Measurements from ENCODE around the gene GPN3.
"Not testable (repeated sequence)": the region's sequence is repeated elsewhere in the genome, so short reads cannot be mapped to it uniquely, and the experiment has no call there.

GPN3 gene

DNA sequence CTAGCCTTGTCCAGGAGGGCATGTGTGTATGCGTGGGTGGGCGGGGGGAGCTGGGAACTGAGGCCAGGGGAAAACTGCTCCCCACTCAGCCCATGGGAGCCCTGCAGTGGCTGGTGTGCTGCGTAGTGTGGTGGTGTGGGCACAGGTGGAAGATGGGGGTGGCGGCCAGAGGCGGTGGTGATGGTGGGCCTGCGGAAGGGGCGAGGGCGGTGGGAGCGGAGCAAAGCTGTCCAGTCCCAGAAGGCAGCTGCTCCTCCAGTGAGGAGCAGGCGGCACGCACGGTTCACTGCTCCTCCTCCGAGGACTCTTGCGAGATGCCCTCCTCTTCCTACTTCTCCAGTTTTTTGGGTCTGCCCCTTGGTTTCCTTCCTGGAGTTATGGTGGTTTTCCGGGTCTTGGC is 38.4 kb downstream of the GPN3 start:
- not testable (repeated sequence) for H3K4me3 ChIP-seq (ENCODE audit: low read length); H3K36me3 ChIP-seq (ENCODE audit: control insufficient read depth, insufficient read depth, low read length); H3K9me3 ChIP-seq (ENCODE audit: control insufficient read depth, low read length); H3K4me1 ChIP-seq (ENCODE audit: control insufficient read depth, insufficient read depth, low read length); H3K27me3 ChIP-seq (ENCODE audit: control insufficient read depth, insufficient read depth, low read length); H3K9ac ChIP-seq (ENCODE audit: low read length)

DNA sequence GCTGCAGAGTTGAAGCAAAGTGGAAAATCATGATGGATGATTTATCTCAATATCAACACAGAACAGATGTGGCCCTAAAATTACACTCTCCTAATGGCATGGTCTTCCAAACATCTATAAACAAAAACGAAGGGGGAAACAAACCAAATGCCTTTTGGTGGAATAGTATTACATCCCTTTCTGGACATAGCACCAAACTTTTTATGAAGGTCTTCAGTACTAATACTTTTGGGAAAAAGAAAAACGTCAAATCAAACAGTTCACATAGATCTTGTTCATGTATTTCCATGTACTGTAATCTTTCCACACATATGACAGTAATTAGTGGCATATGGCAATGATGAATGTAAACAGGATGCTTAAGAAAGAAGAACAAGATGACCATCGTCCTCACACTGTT is 41.7 kb downstream of the GPN3 start:
- no peaks in the 10 kb centered on the region for H3K27me3 ChIP-seq (ENCODE audit: control insufficient read depth, insufficient read depth, low read length)
- H3K4me1 ChIP-seq (ENCODE audit: control insufficient read depth, insufficient read depth, low read length): peaks cover 4% of the 10 kb centered on the region
- H3K4me3 ChIP-seq (ENCODE audit: low read length): no peak overlapping the region
- H3K9ac ChIP-seq (ENCODE audit: low read length): no peak overlapping the region
- H3K9me3 ChIP-seq (ENCODE audit: control insufficient read depth, low read length): no peaks in the 10 kb centered on the region
- H3K36me3 ChIP-seq (ENCODE audit: control insufficient read depth, insufficient read depth, low read length): no peaks in the 10 kb centered on the region

DNA sequence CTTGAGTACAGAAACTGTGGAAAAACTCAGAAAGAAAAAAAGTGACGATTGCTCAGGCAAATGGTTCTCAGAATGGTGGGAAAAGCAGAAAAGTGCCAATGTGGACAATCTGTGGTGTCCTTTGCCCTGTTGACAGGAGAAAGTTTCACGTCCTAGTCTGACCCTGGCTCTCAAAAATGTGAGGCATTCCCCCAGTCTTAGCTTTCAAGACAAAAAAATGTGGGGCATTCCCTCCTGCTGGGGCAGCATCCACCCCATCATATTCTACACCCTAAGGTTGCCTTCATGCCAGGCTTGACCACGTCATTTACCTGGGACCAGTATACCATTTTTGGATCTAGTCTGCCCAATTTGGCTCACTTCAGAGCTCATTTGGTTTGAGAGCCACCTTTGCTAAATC is 43.8 kb downstream of the GPN3 start:
- Histone ChIP-seq H3K9ac (ENCODE audit: low read length) (no peak overlapping the region), H3K4me1 (ENCODE audit: control insufficient read depth, insufficient read depth, low read length) (no peaks in the 10 kb centered on the region), H3K4me3 (ENCODE audit: low read length) (no peak overlapping the region), H3K27me3 (ENCODE audit: control insufficient read depth, insufficient read depth, low read length) (no peaks in the 10 kb centered on the region), H3K36me3 (ENCODE audit: control insufficient read depth, insufficient read depth, low read length) (no peaks in the 10 kb centered on the region), H3K9me3 (ENCODE audit: control insufficient read depth, low read length) (no peaks in the 10 kb centered on the region)

DNA sequence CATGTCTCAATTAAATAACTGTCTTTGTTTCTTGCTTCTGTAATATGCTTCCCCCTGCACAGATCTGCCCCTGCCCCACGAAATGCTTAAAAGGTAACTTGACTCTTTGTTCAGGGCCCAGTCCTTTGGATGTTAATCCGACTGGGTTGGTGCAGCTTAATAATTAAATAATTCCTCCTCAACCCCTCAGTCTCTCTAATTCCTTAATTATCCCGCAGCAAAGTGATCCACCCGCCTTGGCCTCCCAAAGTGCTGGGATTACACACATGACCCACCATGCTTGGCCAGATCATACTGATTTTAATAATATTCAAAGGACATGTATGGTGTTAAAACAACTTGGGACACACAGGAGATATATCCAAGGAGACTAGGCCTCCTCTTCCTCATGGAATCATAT is 46.4 kb downstream of the GPN3 start:
- Histone ChIP-seq H3K27me3 (ENCODE audit: control insufficient read depth, insufficient read depth, low read length) (no peaks in the 10 kb centered on the region), H3K9ac (ENCODE audit: low read length) (no peak overlapping the region), H3K9me3 (ENCODE audit: control insufficient read depth, low read length) (no peaks in the 10 kb centered on the region), H3K4me3 (ENCODE audit: low read length) (no peak overlapping the region), H3K36me3 (ENCODE audit: control insufficient read depth, insufficient read depth, low read length) (no peaks in the 10 kb centered on the region), H3K4me1 (ENCODE audit: control insufficient read depth, insufficient read depth, low read length) (no peaks in the 10 kb centered on the region)

DNA sequence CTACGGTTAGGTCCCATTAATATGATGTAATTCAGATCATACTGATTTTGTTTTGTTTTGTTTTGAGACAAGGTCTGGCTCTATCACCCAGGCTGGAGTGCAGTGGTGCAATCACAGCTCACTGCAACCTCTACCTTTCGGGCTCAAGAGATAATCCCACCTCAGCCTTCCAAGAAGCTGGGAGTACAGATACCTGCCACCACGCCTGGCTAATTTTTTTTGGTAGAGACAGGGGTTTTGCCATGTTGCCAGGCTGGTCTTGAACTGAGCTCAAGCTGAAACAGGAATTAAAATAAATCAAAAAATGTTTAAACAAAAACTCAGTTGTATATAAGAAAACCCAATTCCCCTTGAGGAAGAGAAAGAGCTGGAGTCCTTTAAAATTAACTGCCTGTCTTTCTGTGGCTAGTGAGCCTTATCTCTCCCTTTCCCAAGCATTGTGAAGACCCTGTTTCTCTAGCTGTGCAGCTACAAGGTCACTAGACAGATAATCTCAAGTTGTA is 46.8 kb downstream of the GPN3 start:
- H3K9ac ChIP-seq (ENCODE audit: low read length): no peak overlapping the region
- H3K9me3 ChIP-seq (ENCODE audit: control insufficient read depth, low read length): no peaks in the 10 kb centered on the region

DNA sequence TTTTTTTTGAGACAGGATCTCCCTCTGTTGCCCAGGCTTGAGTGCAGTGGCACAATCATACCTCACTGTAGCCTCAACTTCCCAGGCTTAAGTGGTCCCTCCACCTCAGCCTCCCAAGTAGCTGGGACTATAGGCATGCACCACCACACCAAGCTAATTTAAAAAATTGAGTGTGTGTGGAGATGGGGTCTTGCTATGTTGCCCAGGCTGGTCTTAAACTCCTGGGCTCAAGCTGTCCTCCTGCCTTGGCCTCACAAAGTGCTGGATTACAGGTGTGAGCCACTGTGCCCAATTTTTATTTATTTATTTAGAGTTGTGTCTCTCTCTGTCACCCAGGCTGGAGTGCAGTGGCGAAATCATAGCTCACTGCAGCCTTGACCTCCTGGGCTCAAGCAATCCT is 47.4 kb downstream of the GPN3 start:
- H3K4me3 ChIP-seq (ENCODE audit: low read length): not testable (repeated sequence)

More for the DNA sequence above, 46.8 kb downstream of the GPN3 start:
- no peaks in the 10 kb centered on the region for H3K27me3 ChIP-seq (ENCODE audit: control insufficient read depth, insufficient read depth, low read length)
- H3K4me3 ChIP-seq (ENCODE audit: low read length): no peak overlapping the region
- H3K4me1 ChIP-seq (ENCODE audit: control insufficient read depth, insufficient read depth, low read length): no peaks in the 10 kb centered on the region
- no peaks in the 10 kb centered on the region for H3K36me3 ChIP-seq (ENCODE audit: control insufficient read depth, insufficient read depth, low read length)

DNA sequence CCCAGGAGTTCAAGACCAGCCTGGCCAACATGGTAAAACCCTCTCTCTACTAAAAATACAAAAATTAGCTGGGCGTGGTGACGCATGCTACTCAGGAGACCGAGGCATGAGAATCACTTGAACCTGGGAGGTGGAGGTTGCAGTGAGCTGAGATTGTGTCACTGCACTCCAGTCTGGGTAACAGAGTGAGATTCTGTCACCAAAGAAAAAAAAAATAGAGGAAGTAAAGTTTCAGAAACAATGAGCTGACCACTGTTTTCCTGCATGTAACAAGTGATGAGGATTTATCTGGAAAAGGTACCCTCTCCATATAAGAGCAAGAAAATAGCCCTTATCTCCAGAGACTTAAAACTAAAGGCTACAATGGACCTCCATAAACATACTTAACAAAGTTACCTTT is 50.9 kb downstream of the GPN3 start:
- not testable (repeated sequence) for H3K36me3 ChIP-seq (ENCODE audit: control insufficient read depth, insufficient read depth, low read length); H3K27me3 ChIP-seq (ENCODE audit: control insufficient read depth, insufficient read depth, low read length); H3K4me1 ChIP-seq (ENCODE audit: control insufficient read depth, insufficient read depth, low read length); H3K4me3 ChIP-seq (ENCODE audit: low read length); H3K9me3 ChIP-seq (ENCODE audit: control insufficient read depth, low read length); H3K9ac ChIP-seq (ENCODE audit: low read length)

More for the DNA sequence above, 47.4 kb downstream of the GPN3 start:
- not testable (repeated sequence) for H3K27me3 ChIP-seq (ENCODE audit: control insufficient read depth, insufficient read depth, low read length); H3K36me3 ChIP-seq (ENCODE audit: control insufficient read depth, insufficient read depth, low read length); H3K4me1 ChIP-seq (ENCODE audit: control insufficient read depth, insufficient read depth, low read length); H3K9me3 ChIP-seq (ENCODE audit: control insufficient read depth, low read length); H3K9ac ChIP-seq (ENCODE audit: low read length)

DNA sequence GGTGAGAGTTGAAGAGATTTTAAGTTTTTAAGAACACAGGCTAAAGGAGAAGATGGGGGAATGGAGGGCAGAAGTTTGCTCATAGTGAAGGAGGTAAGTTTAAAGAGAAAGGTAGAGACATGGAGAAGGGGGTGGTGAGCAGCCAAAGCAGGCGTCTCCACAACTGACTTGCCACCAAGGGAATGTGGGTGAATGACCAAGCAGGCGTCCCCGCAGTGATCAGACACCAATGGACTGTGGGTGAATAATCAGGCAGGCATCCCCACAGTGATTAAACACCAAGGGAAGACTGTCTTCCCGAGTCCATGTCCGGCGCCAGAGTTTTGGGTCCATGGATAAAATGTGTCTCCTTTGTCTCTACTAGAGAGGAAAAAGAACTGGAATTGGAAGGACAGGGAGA is 58.0 kb downstream of the GPN3 start:
- not testable (repeated sequence) for H3K4me3 ChIP-seq (ENCODE audit: low read length); H3K27me3 ChIP-seq (ENCODE audit: control insufficient read depth, insufficient read depth, low read length); H3K36me3 ChIP-seq (ENCODE audit: control insufficient read depth, insufficient read depth, low read length); H3K9ac ChIP-seq (ENCODE audit: low read length); H3K4me1 ChIP-seq (ENCODE audit: control insufficient read depth, insufficient read depth, low read length); H3K9me3 ChIP-seq (ENCODE audit: control insufficient read depth, low read length)

DNA sequence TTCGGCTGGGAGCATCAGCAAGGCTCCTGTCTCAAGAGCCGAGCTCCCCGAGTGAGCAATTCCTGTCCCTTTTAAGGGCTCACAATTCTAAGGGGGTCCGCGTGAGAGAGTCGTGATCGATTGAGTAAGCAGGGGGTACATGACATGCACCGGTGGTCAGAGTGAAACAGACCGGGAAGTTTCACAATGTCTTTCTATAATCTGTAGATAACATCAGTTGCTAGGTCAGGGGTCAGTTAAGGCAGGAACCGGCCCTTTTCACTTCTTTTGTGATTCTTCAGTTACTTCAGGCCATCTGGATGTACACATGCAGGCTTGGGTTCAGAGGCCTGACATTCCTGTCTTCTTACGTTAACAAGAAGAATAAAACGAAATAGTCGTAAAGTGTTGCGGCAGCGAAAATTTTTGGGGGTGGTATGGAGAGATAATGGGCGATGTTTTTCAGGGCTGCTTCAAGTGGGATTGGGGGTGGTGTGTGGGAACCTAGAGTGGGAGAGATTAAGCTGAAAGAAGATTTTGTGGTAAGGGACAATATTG is 62.9 kb downstream of the GPN3 start:
- not testable (repeated sequence) for H3K4me3 ChIP-seq (ENCODE audit: low read length); H3K36me3 ChIP-seq (ENCODE audit: control insufficient read depth, insufficient read depth, low read length); H3K9me3 ChIP-seq (ENCODE audit: control insufficient read depth, low read length); H3K27me3 ChIP-seq (ENCODE audit: control insufficient read depth, insufficient read depth, low read length); H3K9ac ChIP-seq (ENCODE audit: low read length); H3K4me1 ChIP-seq (ENCODE audit: control insufficient read depth, insufficient read depth, low read length)

DNA sequence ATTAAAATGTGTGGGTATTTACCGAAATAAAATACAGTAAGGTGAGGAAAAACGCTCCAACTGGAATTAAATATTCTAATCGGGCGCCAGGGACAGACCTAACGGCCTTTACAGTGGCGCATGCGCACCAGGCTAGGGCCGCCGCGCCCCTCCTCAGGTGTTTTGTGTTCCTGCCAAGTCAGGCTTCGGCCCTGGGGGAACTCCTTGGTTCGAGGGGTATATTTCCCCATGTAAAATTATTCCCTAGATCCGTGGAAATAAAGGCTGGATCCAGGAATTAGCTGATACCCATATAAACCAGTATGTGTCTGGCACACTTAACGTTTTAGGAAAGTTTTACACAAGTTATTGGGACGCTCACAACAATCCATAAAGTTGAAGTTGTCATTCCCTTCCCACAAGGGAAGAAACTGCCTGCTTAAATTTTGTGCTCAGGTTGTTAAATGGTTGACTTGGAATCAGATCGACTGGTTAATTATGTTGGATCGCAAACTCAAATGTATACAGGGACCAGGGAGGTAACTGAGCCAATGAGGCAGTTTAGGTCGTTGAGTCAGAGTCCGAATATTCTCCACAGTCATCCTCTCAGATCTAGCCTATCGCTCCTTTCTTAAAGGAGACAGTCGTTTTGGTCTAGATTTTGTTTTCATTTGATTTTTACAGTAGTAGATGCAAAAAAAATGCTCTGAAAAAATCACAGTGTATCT is 63.9 kb downstream of the GPN3 start:
- peak overlapping the region; percentile 56 for H3K4me3 ChIP-seq (ENCODE audit: low read length)
- no peaks in the 10 kb centered on the region for H3K36me3 ChIP-seq (ENCODE audit: control insufficient read depth, insufficient read depth, low read length)
- no peaks in the 10 kb centered on the region for H3K27me3 ChIP-seq (ENCODE audit: control insufficient read depth, insufficient read depth, low read length)
- H3K9ac ChIP-seq (ENCODE audit: low read length): peak overlapping the region; percentile 94
- H3K4me1 ChIP-seq (ENCODE audit: control insufficient read depth, insufficient read depth, low read length): peaks cover 7% of the 10 kb centered on the region
- no peaks in the 10 kb centered on the region for H3K9me3 ChIP-seq (ENCODE audit: control insufficient read depth, low read length)

DNA sequence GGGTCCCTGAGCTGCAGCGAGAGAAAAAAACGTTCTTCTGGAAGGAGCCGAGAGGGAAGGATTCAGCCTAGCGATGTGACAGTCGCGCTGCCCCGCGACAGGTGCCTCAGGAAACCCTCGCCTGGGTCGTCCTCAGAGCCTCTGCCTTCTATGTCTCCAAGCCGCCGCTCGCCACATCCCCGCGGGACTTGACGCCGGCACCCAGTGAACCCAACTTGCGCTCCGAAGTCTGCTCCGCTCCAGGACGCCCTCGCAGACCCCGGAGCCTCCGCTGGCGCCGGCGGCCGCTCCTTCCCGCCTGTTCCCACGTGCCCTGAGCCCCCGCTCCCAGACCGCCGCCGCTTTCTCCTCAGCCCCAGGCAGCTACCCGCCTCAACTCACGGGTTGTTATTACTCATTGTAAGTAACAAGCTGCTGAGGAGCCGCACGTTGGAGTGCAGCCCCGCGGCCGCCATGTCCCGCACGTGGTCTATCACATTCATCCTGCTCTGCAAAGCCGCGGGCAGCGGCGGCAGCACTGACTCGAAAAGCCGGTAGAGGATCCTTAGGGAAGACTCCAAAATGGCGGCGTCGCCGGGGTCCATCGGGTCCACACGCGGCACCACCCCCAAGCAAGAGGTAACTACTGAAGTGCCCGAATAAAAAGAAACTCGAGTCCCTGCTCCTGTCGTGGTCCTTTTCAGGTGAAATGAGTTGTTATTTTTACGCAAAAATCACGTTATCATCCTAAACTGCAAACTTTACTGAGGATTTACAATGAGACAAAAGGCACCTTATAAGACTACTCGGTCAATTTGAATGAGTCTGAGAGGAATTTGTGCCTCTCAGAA is 64.7 kb downstream of the GPN3 start, which contains the start of gene ANAPC7:
Gene ANAPC7, minus strand, starts transcription at position 563 of the 830 bp plus-strand sequence. Its CDS starts 81 bp downstream, at position 482.
- Histone ChIP-seq H3K27me3 (ENCODE audit: control insufficient read depth, insufficient read depth, low read length) (no peaks in the 10 kb centered on the region), H3K9ac (ENCODE audit: low read length) (peak within 1 kb of the TSS; percentile 94), H3K4me3 (ENCODE audit: low read length) (peak within 1 kb of the TSS; percentile 56), H3K4me1 (ENCODE audit: control insufficient read depth, insufficient read depth, low read length) (peaks cover 7% of the 10 kb centered on the region), H3K36me3 (ENCODE audit: control insufficient read depth, insufficient read depth, low read length) (no peaks in the 10 kb centered on the region), H3K9me3 (ENCODE audit: control insufficient read depth, low read length) (no peaks in the 10 kb centered on the region)
